GM18868 (cell line): ENCODE measurements around the gene GEN1.
A peak's percentile ranks its signal among the peaks of the same experiment; 100 is the strongest.

Experiments
- ATAC-seq: cut with Tn5 transposase; IDR thresholded peaks from one replicate; pipeline ENCODE4 v1.9.1; 2021; ENCODE audit warnings: mild to moderate bottlenecking, moderate library complexity; ENCODE audit not compliant: unreplicated experiment

The GEN1 gene

DNA sequence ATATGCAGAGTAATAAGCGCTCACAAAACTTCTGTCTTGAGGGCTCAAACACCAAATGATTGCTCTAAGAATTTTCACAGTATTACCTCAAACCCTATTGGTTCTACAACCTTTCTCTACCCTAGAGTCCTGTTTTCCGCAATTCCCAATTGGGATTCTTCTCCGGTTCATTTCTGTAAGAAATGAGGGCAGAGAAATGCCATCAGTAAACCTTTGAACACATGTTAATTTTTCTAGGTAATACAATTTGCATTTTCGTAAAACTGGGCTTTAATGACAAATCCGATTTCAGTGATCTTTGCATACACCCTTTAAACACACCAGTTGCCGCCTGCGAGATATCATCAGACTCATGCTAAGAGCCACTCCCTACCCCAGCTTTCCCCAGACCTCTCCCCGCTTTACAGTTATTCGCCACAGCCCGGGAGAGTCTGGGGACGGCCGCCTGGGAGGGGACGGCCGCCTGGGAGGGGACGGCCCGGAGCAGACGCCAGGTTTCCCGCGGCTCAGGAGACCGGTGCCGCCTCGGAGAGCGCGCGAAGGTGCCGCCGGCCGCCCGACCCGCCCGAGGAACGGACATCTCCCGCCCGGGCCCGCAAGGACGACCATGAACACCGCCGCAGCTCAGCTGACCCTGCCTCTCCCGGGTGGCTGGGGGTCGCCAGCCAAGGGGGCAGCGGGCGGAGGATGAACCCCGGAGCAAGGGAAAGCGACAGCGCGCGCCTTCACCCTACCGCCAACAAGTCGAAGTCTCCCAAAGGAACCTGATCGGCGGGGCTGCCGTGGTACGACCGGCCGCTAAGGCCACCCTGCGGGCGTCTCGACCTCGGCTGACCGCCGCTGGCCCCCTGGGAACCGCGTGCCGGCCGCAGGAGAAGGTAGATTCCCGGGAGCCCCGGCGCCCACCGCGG lies 791 bp upstream of the GEN1 start:
- ATAC-seq = peak; percentile 36

DNA sequence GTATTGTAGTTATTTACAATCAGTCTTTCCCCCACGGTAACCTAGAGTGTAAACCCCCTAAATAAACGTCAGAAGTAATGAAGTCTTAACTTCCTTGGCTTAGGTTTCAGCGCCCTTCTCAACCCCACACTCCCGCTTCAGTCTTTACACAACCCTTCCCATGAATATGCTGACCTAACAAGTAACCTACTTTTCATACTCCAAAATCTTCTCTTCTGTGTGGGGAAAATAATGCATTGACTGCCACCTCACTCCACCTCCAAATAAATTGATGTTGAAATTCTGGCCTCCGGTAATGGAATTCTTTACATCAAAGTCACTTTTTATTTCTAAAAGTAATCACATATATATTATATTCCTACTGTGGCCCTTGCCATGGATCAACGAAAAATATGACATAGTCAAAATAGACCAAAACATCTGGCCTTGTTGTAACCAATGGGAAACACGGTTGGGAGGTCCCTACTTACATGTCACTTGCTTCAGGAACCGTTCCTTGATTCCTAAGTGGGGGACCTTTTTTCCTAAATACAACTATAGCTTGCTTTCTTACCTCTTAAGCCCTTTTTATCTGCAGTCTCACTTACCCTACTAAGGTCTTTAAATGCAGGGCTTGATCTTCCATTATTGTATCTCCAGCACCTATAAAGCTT lies 961 bp downstream of the GEN1 start:
- no peak for ATAC-seq

DNA sequence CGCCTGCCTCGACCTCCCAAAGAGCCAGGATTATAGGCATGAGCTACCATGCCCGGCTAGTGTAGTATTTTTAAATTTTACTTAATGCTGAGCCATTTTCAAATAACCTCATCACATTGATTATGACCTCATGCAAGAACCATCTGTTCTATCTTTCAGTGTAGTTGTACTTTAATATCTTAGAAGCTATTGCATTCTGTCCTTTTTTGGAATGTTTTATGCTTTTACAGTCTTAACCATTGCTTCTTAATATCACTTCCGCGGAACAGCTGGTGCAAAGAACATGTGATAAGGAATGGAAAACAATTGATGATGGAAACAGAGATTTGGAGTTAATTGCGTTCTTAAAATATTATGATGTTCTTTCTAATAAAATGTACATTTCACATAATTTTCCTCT lies 2.7 kb downstream of the GEN1 start:
- no peak for ATAC-seq

DNA sequence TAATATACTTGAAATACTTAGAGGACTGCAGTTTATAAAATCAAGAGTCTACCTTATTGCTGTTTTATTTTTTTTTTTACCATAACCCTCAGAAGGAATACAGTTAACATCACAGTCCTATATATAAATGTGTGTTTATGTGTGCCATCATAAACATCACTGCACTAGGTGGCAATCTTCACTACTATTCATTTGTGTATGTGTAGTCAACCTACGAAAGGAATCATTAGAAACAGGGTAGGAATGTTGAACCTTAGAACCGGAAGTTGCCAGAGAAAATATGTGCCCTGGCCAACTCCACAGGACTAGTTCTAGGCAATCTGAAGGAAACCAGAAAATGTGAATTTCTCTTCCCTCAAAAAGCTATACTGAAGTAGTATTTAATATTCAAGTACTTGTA lies 3.4 kb downstream of the GEN1 start:
- no peak for ATAC-seq

DNA sequence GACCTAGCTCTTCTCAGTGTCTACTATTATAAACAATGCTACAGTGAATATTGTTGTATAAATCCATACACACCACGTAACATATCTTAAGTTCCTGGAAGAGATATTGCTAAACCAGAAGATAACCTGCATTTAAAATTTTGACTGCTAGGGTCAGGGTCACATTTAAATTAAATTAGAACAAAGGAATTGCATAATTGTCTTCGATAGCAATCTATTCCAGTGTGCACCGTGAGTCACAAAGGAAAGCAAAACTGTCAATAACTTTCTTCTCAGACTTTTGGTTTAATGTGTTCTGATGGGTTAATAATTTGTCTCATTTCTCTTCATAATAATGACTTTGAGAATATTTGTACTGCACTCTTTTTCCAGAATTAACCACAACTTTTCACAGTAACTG lies 4.2 kb downstream of the GEN1 start:
- no peak for ATAC-seq

DNA sequence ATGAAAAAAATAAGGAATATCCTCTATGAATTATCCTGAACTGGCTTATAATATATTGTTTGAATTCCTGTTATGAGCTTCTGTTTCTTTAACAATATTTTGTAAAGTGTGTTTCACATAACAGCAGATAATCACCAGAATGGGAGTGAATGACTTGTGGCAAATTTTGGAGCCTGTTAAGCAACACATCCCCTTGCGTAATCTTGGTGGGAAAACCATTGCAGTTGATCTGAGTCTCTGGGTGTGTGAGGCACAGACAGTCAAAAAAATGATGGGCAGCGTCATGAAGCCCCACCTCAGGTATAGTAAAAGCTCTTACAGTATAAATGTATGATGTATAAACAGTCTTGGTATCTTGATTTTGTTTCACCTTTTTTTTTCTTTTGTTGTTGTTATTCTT lies 5.9 kb downstream of the GEN1 start:
- ATAC-seq = no peak

DNA sequence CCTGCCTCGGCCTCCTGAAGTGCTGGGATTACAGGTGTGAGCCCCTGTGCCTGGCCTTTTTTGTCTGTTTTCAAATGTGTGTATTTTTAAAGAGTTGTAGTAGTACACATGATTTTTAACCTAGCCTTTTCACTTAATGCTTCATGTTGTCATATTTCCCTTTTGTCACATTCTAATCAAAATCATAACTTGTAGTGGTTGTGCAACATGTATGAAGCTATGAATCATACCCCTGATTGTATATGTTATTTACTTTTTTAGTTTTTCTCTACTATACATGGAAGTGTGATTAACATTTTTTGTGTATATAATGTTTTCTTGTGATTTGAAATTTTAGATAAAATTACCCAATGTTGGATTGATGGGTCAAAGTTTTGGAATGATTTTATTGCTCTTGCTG lies 8.5 kb downstream of the GEN1 start:
- no peak for ATAC-seq

DNA sequence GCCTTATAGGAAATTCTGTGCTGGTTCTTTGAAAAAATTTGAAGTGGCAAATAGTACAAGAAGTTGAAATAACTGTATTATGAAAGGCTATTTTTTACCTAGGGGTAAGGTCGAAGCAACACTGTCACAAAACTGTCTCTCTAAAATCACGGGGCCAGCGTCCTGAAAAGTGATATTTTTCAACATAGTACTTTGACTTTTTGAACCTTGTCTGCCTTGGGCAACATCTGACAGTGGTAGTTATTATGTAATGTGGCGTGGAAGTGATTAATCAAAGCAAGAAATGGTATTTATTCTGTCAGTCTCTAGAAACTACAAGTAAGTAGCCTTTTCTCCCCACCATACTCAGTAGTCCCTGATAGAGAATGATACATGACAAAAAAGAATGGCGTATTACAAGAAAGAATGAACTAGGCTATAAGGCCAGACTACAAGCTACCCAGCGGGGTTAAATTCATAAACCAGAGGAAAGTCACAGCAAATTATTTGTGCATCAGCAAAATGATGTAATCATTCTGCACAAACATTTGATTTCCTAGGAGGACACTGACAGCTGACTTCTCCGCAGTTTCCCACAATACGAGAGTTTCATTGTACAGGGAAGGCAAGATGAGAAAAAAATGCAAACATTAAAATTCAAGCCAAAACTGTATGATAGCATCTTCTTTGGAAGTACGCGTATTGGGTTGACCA lies 9.8 kb downstream of the GEN1 start:
- ATAC-seq = no peak

DNA sequence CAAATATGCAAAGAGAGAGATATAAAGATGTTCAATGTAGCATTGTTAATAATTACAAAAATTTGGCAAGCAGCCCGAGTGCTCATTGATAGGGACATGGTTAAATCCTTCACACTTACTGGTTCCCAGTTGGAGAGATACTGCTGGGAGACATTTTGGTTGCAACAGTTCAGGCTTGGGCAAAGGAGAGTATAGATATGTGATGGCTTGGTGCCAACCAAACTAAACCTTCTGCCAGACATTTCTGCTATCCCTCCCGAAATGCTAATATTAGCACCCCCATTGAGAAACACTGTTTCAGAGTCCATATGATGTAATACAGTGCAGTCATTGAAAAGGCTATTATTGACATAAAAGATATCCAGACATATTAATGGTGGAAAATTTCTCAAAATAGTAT lies 11.5 kb downstream of the GEN1 start:
- no peak for ATAC-seq

DNA sequence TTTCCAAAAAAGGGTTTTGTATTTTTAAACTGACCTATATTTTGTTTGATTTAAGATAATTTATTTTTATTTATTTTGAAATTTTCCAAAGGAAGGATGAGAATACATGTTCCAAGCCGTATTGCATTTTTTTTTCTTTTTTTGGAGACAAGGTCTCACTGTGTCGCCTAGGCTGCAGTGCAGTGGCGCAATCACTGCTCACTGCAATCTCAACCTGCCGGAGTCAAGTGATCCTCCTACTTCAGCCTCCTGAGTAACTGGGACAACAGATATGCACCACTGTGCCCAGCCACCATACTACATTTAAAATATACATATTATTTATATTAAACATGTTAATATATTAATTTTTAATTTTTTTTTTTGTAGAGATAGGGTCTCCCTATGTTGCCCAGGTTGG lies 15.0 kb downstream of the GEN1 start:
- no peak for ATAC-seq

DNA sequence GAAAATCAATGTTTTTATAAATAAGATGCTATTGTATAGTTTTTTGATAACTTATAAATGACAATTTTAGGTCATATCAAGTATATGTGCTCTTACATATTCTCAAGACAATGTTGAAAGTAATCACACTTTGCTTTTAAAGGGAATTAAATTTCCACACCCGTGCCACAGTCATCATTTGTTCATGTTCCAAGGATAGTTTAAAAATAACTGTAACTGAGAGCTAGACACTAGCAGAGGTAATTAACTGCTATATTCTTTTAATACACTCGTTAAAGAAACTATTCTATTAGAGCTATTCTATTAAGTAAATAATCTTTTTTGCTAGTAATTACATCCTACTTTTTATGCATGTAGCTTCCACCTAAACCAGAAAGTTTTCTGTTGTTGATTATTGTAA lies 18.0 kb downstream of the GEN1 start:
- ATAC-seq = no peak

DNA sequence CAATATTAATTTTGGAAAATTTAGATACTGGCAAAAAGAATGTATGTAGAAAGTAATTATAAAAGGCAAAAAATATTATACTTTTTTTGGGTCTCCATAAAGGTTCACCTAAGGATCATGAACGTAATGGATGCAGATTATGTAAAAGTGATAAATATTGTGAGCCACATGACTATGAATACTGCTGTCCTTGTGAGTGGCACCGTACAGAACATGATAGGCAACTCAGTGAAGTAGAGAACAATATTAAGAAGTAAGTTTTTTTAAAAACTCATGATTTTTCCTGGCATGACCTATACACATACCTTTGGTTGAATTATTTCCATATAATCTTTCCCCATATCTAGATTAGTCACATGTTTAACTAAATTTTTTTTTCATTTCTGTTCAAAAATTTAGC lies 18.6 kb downstream of the GEN1 start:
- ATAC-seq = no peak

DNA sequence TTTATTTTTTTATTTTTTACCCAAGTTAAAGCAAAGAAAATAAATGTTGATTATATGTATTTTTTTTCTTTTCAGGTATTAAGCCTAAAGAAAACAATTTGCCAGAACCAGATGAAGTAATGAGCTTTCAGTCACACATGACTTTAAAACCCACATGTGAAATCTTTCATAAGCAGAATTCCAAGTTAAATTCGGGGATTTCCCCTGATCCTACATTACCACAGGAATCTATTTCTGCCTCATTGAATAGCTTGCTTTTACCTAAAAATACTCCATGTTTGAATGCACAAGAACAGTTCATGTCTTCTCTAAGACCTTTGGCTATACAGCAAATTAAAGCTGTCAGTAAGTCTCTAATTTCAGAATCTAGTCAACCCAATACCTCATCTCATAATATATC lies 26.6 kb downstream of the GEN1 start:
- no peak for ATAC-seq

DNA sequence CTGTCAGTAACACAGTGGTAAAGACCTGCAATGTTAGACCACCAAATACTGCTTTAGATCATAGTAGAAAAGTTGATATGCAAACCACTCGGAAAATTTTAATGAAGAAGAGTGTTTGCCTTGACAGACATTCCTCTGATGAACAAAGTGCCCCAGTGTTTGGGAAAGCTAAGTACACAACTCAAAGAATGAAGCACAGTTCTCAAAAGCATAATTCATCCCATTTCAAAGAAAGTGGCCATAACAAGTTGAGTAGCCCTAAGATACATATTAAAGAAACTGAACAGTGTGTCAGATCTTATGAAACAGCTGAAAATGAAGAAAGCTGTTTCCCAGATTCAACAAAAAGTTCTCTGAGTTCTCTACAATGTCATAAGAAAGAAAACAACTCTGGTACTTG lies 27.5 kb downstream of the GEN1 start:
- ATAC-seq = no peak

DNA sequence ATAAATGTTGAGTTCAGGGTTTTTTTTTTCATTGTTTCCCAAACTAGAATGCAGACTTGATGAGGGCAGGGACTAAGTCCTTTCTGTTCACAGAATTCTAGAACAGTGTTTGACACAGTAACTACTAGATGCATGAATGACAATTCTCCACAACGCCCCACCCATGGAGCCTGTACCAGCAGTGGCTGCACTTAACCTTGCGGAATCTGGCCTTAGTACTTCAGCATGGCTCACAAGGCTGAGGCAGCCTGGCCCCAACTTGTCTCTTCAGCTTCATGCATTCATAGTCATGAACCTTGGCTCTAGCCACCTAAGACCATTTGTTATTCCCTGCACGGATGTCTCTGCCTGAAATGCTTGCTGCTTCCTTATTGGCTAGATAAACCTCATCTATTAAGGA lies 32.8 kb downstream of the GEN1 start:
- no peak for ATAC-seq

DNA sequence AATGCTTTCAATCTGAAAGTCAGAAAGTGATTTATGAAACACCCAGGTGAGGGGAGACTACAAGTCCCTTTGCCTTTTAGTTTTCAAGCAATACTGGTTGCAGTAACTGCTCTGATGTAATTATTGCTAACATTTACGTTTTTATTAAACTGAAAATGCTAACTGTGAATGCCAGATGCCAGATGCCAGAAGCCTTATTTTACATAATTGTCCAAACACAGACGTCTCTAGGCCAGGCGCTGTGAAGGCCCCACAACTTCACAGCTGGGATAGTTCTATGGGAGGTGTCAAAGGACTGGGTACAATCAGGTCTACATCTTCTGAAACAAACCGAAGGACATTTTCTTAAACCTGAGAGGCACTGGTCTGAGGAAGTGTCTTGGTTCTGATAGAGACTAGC lies 34.8 kb downstream of the GEN1 start:
- no peak for ATAC-seq

DNA sequence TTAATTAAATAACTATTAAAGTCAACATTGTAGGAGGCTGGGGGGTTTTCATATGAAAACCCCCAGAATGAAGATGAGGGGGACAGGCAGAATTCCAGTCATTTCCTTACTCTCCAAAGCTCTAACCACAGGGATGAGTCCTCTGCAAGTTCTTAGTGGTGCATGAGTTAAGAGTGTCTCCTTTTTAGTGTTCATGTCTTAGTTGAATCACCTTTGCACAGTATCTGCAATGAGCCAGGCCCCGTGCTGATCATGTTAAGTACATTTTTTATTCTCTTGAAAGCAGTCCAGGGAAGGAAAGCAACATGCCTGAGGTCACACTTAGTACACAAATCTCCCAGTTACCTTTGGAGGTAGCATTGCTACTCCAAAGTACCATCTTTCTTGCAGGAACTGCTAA lies 36.6 kb downstream of the GEN1 start:
- ATAC-seq = no peak

DNA sequence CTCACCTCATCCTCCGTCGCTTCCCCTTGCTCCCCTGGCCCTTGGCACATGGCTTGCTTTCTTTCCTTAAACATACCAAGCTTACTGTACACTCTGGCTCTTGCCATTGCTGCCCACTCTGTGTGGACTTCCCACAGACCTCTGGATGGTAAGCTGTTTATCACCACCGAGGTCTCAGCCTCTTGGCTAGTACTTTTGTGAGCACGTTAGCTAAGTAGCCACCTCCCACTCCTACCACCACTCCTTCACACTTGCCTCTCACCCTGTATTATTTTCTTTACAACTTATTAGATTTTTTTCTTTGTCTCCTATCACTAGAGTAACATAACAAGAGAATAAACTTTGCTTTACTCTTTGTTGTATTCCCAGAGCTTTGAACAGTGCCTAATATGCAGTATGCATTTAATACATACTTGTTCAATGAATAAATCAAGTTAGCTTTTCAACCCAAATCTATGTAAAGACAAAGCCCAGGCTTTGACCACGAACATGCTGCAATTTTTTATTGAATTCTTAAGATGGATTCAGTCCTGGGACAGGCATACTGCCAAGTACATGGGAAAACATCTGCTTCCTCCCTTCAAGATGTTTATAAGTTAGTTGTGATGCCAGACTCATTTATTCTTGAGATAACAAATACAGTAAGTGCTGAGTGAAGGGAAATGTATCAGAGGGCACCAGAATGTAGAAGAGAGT lies 37.3 kb downstream of the GEN1 start:
- no peak for ATAC-seq

DNA sequence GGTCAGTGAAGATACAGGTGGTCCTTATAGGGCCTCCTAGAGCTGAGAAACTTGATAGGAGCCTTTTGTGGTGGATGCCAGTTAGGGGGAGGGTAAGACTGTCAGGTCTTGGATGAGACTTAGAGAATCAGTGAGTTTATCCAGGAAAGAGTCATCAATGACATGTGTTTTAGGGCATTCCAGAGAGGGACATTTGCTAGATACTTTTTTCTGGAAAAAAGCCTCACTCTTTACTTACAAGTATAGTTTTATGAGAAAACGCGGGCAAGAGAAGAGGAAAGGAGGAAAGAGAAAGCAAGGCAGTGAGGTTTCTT lies 37.8 kb downstream of the GEN1 start:
- no peak for ATAC-seq

DNA sequence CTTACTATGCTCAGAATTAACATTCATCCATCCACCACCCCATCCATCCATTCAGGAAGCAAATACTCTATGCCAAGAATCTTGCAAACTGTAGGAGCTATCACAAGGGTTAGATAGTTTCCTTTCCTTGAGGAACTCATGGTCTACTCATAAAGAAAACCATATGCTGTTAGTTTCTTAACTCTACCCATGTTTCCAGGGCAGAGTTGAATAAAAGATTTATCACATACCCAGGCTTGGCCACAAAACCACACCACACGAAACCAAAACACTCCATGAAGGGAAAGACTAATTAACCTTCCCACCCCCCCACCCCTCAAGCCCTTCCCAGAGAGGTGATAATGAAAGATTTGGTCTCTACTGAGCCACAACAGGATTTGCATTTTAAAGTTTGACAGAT lies 38.6 kb downstream of the GEN1 start:
- ATAC-seq = peak; percentile 35

DNA sequence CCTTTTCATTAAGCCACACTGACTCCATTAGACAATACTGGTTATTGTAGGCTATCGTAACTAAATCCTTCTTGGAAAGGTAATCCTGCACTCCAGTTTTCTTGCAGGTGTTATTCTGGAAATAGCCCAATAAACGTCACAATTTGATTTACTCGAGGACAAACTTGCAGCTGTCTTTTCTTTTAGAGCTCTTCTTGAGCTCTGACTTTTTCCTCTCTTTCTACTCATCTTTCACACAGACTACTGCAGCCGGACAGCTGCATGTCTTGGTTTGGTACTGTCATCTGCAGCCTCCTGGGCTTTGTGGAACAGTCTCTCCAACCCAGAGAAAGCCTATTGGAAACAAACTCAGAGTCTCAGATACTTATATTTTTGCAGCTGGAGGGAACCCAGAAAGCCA lies 39.4 kb downstream of the GEN1 start:
- peak; percentile 29 for ATAC-seq
